Measurements from ENCODE around the gene PLAGL1.

Gene PLAGL1

GRCh38 chr6:144008846-144009245 is 787 bp upstream of the PLAGL1 start:
- Histone ChIP-seq H3K27ac (ENCODE audit: low read length) (peak overlapping the region; percentile 47), H3K9ac (ENCODE audit: low read length in 2 of 2) (peak overlapping the region in 1 of 2 donors; percentile 71)

GRCh38 chr6:144007478-144008119 is 460 bp downstream of the PLAGL1 start:
- peak overlapping the region; percentile 56 to 64 for H3K4me3 ChIP-seq (ENCODE audit: low read length in 2 of 2)
- no peaks in the 10 kb centered on the region for H3K4me1 ChIP-seq (ENCODE audit: control insufficient read depth, insufficient read depth, low read length)
- H3K27ac ChIP-seq (ENCODE audit: low read length), result peak overlapping the region; percentile 55
- H3K36me3 ChIP-seq (ENCODE audit: control insufficient read depth in 2 of 2, insufficient read depth in 2 of 2, low read length in 2 of 2), result no peaks in the 10 kb centered on the region
- no peaks in the 10 kb centered on the region for H3K27me3 ChIP-seq (ENCODE audit: control insufficient read depth in 1 of 2, insufficient read depth in 2 of 2, low read length in 2 of 2)
- H3K9ac ChIP-seq (ENCODE audit: low read length in 2 of 2), result peak overlapping the region; percentile 14 to 71
- H3K9me3 ChIP-seq (ENCODE audit: control insufficient read depth in 2 of 2, low read length in 2 of 2), result no peaks in the 10 kb centered on the region

More at GRCh38 chr6:144008846-144009245, 787 bp upstream of the PLAGL1 start:
- no peaks in the 10 kb centered on the region for H3K9me3 ChIP-seq (ENCODE audit: control insufficient read depth in 2 of 2, low read length in 2 of 2)
- no peaks in the 10 kb centered on the region for H3K27me3 ChIP-seq (ENCODE audit: control insufficient read depth in 1 of 2, insufficient read depth in 2 of 2, low read length in 2 of 2)
- H3K36me3 ChIP-seq (ENCODE audit: control insufficient read depth in 2 of 2, insufficient read depth in 2 of 2, low read length in 2 of 2), result no peaks in the 10 kb centered on the region
- H3K4me1 ChIP-seq (ENCODE audit: control insufficient read depth, insufficient read depth, low read length), result no peaks in the 10 kb centered on the region
- peak overlapping the region in 1 of 2 donors; percentile 64 for H3K4me3 ChIP-seq (ENCODE audit: low read length in 2 of 2)

- Histone ChIP-seq H3K36me3 (ENCODE audit: control insufficient read depth in 2 of 2, insufficient read depth in 2 of 2, low read length in 2 of 2) (no peaks in the 10 kb centered on the region), H3K4me3 (ENCODE audit: low read length in 2 of 2) (peak overlapping the region; percentile 56 to 64), H3K4me1 (ENCODE audit: control insufficient read depth, insufficient read depth, low read length) (no peaks in the 10 kb centered on the region), H3K27me3 (ENCODE audit: control insufficient read depth in 1 of 2, insufficient read depth in 2 of 2, low read length in 2 of 2) (no peaks in the 10 kb centered on the region), H3K9me3 (ENCODE audit: control insufficient read depth in 2 of 2, low read length in 2 of 2) (no peaks in the 10 kb centered on the region), H3K27ac (ENCODE audit: low read length) (peak overlapping the region; percentile 55), H3K9ac (ENCODE audit: low read length in 2 of 2) (peak overlapping the region; percentile 14 to 71)
Measured at GRCh38 chr6:144006736-144007477, 1.2 kb downstream of the PLAGL1 start.

- Histone ChIP-seq H3K9ac (ENCODE audit: low read length in 2 of 2) (no peak overlapping the region), H3K27me3 (ENCODE audit: control insufficient read depth in 1 of 2, insufficient read depth in 2 of 2, low read length in 2 of 2) (no peaks in the 10 kb centered on the region), H3K27ac (ENCODE audit: low read length) (no peak overlapping the region), H3K9me3 (ENCODE audit: control insufficient read depth in 2 of 2, low read length in 2 of 2) (no peaks in the 10 kb centered on the region), H3K4me1 (ENCODE audit: control insufficient read depth, insufficient read depth, low read length) (no peaks in the 10 kb centered on the region), H3K4me3 (ENCODE audit: low read length in 2 of 2) (no peak overlapping the region), H3K36me3 (ENCODE audit: control insufficient read depth in 2 of 2, insufficient read depth in 2 of 2, low read length in 2 of 2) (no peaks in the 10 kb centered on the region)
Measured at GRCh38 chr6:143999406-143999805, 8.7 kb downstream of the PLAGL1 start.

GRCh38 chr6:143998686-143999085 is 9.4 kb downstream of the PLAGL1 start:
- Histone ChIP-seq H3K4me1 (ENCODE audit: control insufficient read depth, insufficient read depth, low read length) (no peaks in the 10 kb centered on the region), H3K36me3 (ENCODE audit: control insufficient read depth in 2 of 2, insufficient read depth in 2 of 2, low read length in 2 of 2) (no peaks in the 10 kb centered on the region), H3K27me3 (ENCODE audit: control insufficient read depth in 1 of 2, insufficient read depth in 2 of 2, low read length in 2 of 2) (no peaks in the 10 kb centered on the region), H3K4me3 (ENCODE audit: low read length in 2 of 2) (no peak overlapping the region), H3K9ac (ENCODE audit: low read length in 2 of 2) (no peak overlapping the region), H3K9me3 (ENCODE audit: control insufficient read depth in 2 of 2, low read length in 2 of 2) (peaks cover 0 to 2% of the 10 kb centered on the region in 2 donors), H3K27ac (ENCODE audit: low read length) (no peak overlapping the region)

- Histone ChIP-seq H3K27ac (ENCODE audit: low read length) (no peak overlapping the region), H3K9me3 (ENCODE audit: control insufficient read depth in 2 of 2, low read length in 2 of 2) (peaks cover 0 to 3% of the 10 kb centered on the region in 2 donors), H3K27me3 (ENCODE audit: control insufficient read depth in 1 of 2, insufficient read depth in 2 of 2, low read length in 2 of 2) (no peaks in the 10 kb centered on the region), H3K4me1 (ENCODE audit: control insufficient read depth, insufficient read depth, low read length) (no peaks in the 10 kb centered on the region), H3K4me3 (ENCODE audit: low read length in 2 of 2) (no peak overlapping the region), H3K36me3 (ENCODE audit: control insufficient read depth in 2 of 2, insufficient read depth in 2 of 2, low read length in 2 of 2) (no peaks in the 10 kb centered on the region), H3K9ac (ENCODE audit: low read length in 2 of 2) (no peak overlapping the region)
Measured at GRCh38 chr6:143993965-143994646, 14.0 kb downstream of the PLAGL1 start.

GRCh38 chr6:143992285-143992684 is 15.8 kb downstream of the PLAGL1 start:
- Histone ChIP-seq H3K4me1 (ENCODE audit: control insufficient read depth, insufficient read depth, low read length) (no peaks in the 10 kb centered on the region), H3K9ac (ENCODE audit: low read length in 2 of 2) (no peak overlapping the region), H3K36me3 (ENCODE audit: control insufficient read depth in 2 of 2, insufficient read depth in 2 of 2, low read length in 2 of 2) (no peaks in the 10 kb centered on the region), H3K9me3 (ENCODE audit: control insufficient read depth in 2 of 2, low read length in 2 of 2) (peaks cover 2 to 3% of the 10 kb centered on the region in 2 donors), H3K4me3 (ENCODE audit: low read length in 2 of 2) (no peak overlapping the region), H3K27me3 (ENCODE audit: control insufficient read depth in 1 of 2, insufficient read depth in 2 of 2, low read length in 2 of 2) (no peaks in the 10 kb centered on the region), H3K27ac (ENCODE audit: low read length) (no peak overlapping the region)

- no peak overlapping the region for H3K4me3 ChIP-seq (ENCODE audit: low read length in 2 of 2)
- H3K4me1 ChIP-seq (ENCODE audit: control insufficient read depth, insufficient read depth, low read length), result no peaks in the 10 kb centered on the region
- H3K27ac ChIP-seq (ENCODE audit: low read length), result no peak overlapping the region
- H3K36me3 ChIP-seq (ENCODE audit: control insufficient read depth in 2 of 2, insufficient read depth in 2 of 2, low read length in 2 of 2), result no peaks in the 10 kb centered on the region
- H3K9ac ChIP-seq (ENCODE audit: low read length in 2 of 2), result no peak overlapping the region
- no peaks in the 10 kb centered on the region for H3K27me3 ChIP-seq (ENCODE audit: control insufficient read depth in 1 of 2, insufficient read depth in 2 of 2, low read length in 2 of 2)
- H3K9me3 ChIP-seq (ENCODE audit: control insufficient read depth in 2 of 2, low read length in 2 of 2), result peaks cover 0 to 2% of the 10 kb centered on the region in 2 donors
Measured at GRCh38 chr6:143986463-143987065, 21.5 kb downstream of the PLAGL1 start.

- H3K27ac ChIP-seq (ENCODE audit: low read length), result no peak overlapping the region
- H3K36me3 ChIP-seq (ENCODE audit: control insufficient read depth in 2 of 2, insufficient read depth in 2 of 2, low read length in 2 of 2), result no peaks in the 10 kb centered on the region
- H3K4me1 ChIP-seq (ENCODE audit: control insufficient read depth, insufficient read depth, low read length), result no peaks in the 10 kb centered on the region
- H3K9me3 ChIP-seq (ENCODE audit: control insufficient read depth in 2 of 2, low read length in 2 of 2), result peaks cover 0 to 2% of the 10 kb centered on the region in 2 donors
- H3K9ac ChIP-seq (ENCODE audit: low read length in 2 of 2), result no peak overlapping the region
- H3K4me3 ChIP-seq (ENCODE audit: low read length in 2 of 2), result no peak overlapping the region
- H3K27me3 ChIP-seq (ENCODE audit: control insufficient read depth in 1 of 2, insufficient read depth in 2 of 2, low read length in 2 of 2), result no peaks in the 10 kb centered on the region
Measured at GRCh38 chr6:143984666-143985065, 23.4 kb downstream of the PLAGL1 start.

GRCh38 chr6:143982968-143983367 is 25.1 kb downstream of the PLAGL1 start:
- Histone ChIP-seq H3K27ac (ENCODE audit: low read length) (no peak overlapping the region), H3K9me3 (ENCODE audit: control insufficient read depth in 2 of 2, low read length in 2 of 2) (no peaks in the 10 kb centered on the region), H3K4me3 (ENCODE audit: low read length in 2 of 2) (no peak overlapping the region), H3K36me3 (ENCODE audit: control insufficient read depth in 2 of 2, insufficient read depth in 2 of 2, low read length in 2 of 2) (no peaks in the 10 kb centered on the region), H3K27me3 (ENCODE audit: control insufficient read depth in 1 of 2, insufficient read depth in 2 of 2, low read length in 2 of 2) (no peaks in the 10 kb centered on the region), H3K4me1 (ENCODE audit: control insufficient read depth, insufficient read depth, low read length) (no peaks in the 10 kb centered on the region), H3K9ac (ENCODE audit: low read length in 2 of 2) (no peak overlapping the region)
